Keratinocyte (primary cell): ENCODE results near the gene ATRAID.

Source experiments
- EZH2 ChIP-seq: IDR thresholded peaks from one replicate; pipeline ENCODE4 v1.6.1; 2012; ENCODE audit warnings: inconsistent platforms, mild to moderate bottlenecking, low read length, moderate library complexity
- TF ChIP-seq, protein P1 (sequence below), 3 experiments: IDR thresholded peaks in 1 of 3; conservative IDR thresholded peaks in 1 of 3; optimal IDR thresholded peaks in 1 of 3; 2 replicates in 2 of 3; 3 replicates in 1 of 3; pipeline versions ENCODE3 to v1.5.1; 2011; ENCODE audit warnings: low read length in 3 of 3, mild to moderate bottlenecking in 3 of 3, moderate library complexity in 2 of 3, control low read depth in 1 of 3, inconsistent platforms in 1 of 3; ENCODE audit not compliant: insufficient read depth in 2 of 3; ENCODE audit errors: extremely low read depth in 1 of 3

DNA sequence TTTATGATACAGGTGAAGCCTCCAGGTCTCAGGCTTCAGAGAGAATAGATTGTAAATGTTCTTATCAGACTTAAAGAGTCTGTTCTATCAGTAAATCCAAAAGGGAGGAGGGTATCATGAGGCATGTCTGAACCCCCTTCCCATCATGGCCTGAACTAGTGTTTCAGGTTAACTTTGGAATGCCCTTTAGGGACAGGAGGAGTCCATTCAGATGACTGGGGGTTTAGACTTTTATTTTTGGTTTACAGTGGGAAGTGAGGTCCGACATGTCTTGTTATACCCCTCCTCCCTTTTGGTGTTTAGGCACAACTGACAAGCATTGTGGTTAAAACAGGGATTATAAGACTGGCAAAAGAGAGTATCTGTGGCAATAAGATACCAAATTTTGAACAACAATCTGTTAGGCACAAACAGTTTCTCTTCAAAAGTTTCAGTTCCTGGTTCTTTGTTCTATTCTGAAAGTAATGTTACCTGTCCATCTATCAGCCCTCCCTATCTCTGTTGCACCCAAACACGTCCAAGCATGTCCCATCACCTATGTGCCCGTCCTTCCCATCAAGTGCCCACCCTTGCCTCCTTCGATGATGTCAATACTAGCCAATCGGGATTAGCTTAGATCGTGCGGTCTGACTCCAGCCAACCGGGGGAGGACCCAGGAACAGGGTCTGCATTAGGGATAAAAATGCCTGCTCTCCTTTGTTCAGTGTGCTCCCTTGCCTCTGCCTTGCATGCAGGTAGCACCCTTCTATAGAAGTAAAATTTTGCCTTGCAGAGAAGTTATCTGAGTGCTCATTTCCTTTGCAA, 46.7 kb upstream of the ATRAID start:
- TF ChIP-seq, protein P1, sequence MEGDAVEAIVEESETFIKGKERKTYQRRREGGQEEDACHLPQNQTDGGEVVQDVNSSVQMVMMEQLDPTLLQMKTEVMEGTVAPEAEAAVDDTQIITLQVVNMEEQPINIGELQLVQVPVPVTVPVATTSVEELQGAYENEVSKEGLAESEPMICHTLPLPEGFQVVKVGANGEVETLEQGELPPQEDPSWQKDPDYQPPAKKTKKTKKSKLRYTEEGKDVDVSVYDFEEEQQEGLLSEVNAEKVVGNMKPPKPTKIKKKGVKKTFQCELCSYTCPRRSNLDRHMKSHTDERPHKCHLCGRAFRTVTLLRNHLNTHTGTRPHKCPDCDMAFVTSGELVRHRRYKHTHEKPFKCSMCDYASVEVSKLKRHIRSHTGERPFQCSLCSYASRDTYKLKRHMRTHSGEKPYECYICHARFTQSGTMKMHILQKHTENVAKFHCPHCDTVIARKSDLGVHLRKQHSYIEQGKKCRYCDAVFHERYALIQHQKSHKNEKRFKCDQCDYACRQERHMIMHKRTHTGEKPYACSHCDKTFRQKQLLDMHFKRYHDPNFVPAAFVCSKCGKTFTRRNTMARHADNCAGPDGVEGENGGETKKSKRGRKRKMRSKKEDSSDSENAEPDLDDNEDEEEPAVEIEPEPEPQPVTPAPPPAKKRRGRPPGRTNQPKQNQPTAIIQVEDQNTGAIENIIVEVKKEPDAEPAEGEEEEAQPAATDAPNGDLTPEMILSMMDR (optimal IDR thresholded peaks at IDR 0.05 in 1 of 3, IDR thresholded peaks at IDR 0.05 in 1 of 3, conservative IDR thresholded peaks at IDR 0.05 in 1 of 3; ENCODE audit: extremely low read depth in 1 of 3, insufficient read depth in 2 of 3, low read length in 3 of 3): no peak
- no peak for TF ChIP-seq EZH2
